Smooth muscle cell (in vitro differentiated cells): Measurements from ENCODE around the gene AHCTF1. TPM values are rescaled to one million over a fixed set of nuclear protein-coding genes. Genes with fewer than 3 reads are reported as not detected.

Experiments used
- DNase-seq: peaks from one replicate; lab custom pipeline; 2025; ENCODE audit not compliant: unreplicated experiment; lab: John Stamatoyannopoulos, UW
- H2AFZ ChIP-seq: fragments of 200-600 bp; sonication (generic); 2 replicates; pipeline ENCODE4 v1.6.0; 2016; ENCODE audit warnings: antibody characterized with exemption, low read depth, mild to moderate bottlenecking
- H3F3A ChIP-seq: fragments of 200-600 bp; sonication (generic); 2 replicates; pipeline ENCODE4 v1.6.0; 2017; ENCODE audit warnings: antibody characterized with exemption, low read depth
- H3K27ac ChIP-seq: fragments of 200-600 bp; sonication (generic); 2 replicates; pipeline ENCODE4 v1.5.1; 2016; ENCODE audit warnings: low read depth, mild to moderate bottlenecking
- H3K27me3 ChIP-seq: fragments of 200-600 bp; sonication (generic); 2 replicates; pipeline ENCODE4 v1.6.1; 2016; ENCODE audit warnings: low read depth, mild to moderate bottlenecking
- H3K36me3 ChIP-seq: fragments of 200-600 bp; sonication (generic); 2 replicates; pipeline ENCODE4 v1.5.1; 2016; ENCODE audit warnings: low read depth
- H3K4me1 ChIP-seq: fragments of 200-600 bp; sonication (generic); 2 replicates; pipeline ENCODE4 v1.5.1; 2016; ENCODE audit warnings: low read depth
- H3K4me2 ChIP-seq: fragments of 200-600 bp; sonication (generic); 2 replicates; pipeline ENCODE4 v1.6.0; 2016; ENCODE audit warnings: mild to moderate bottlenecking
- H3K4me3 ChIP-seq: fragments of 200-600 bp; sonication (generic); 2 replicates; pipeline ENCODE4 v1.5.1; 2016; ENCODE audit warnings: mild to moderate bottlenecking
- H3K79me2 ChIP-seq: fragments of 200-600 bp; sonication (generic); 2 replicates; pipeline ENCODE4 v1.6.0; 2016; ENCODE audit warnings: low read depth, mild to moderate bottlenecking
- H3K9ac ChIP-seq: fragments of 200-600 bp; sonication (generic); 2 replicates; pipeline ENCODE4 v1.6.0; 2016; ENCODE audit warnings: low read depth
- H3K9me3 ChIP-seq: fragments of 200-600 bp; sonication (generic); replicated peaks from 2 replicates; pipeline ENCODE4 v1.5.1; 2016; ENCODE audit warnings: low read depth
- H4K20me1 ChIP-seq: fragments of 200-600 bp; sonication (generic); 2 replicates; pipeline ENCODE4 v1.6.0; 2016; ENCODE audit warnings: low read depth
- WGBS: methylation state at CpG from one replicate; pipeline ENCODE4 v1.1.7; 2016; ENCODE audit warnings: low lambda C conversion rate; 5-methylcytosine and 5-hydroxymethylcytosine counted together
- polyA plus RNA-seq: library from polyadenylated mRNA; unstranded; fragments of >200 nt; fragmentation: Nextera tagmentation; extraction: Ambion mirVana; gene quantifications from 2 replicates; pipeline ENCODE4 v1.2.1, GENCODE V29; 2016
- total RNA-seq: library from RNA; depleted of rRNA; stranded (reverse); fragments of >200 nt; gene quantifications from 2 replicates; pipeline ENCODE4 v1.2.3, GENCODE V29; 2014
- TF ChIP-seq, protein P1 (sequence below): fragments of 200-600 bp; sonication (generic); IDR thresholded peaks from 2 replicates; pipeline ENCODE4 v1.5.1; 2017; ENCODE audit warnings: borderline replicate concordance, mild to moderate bottlenecking, antibody characterized with exemption; ENCODE audit not compliant: insufficient read depth, poor library complexity, severe bottlenecking

Gene AHCTF1
- total and polyA plus RNA-seq, 2 experiments from 2014 or later = 7.2 to 34.0 TPM

DNA sequence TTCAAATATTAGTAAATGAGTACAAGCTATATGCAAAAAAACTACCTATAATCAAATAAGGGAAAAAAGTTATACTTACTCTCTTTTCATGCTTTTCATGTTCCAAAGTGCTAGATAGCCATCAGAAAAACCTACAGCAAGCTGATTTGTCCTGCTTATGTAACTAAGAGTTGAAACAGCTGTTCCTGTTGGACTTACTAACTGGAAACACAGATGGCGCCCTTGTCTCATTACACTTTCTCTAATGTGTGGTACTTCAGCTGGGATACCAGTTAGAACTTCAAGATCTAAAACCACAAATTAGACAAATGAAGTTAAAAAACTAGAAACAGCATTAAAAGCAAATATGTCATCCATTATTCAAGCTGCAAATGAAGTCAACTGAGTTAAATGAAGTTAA, 24.3 kb downstream of the AHCTF1 start:
- H2AFZ ChIP-seq = no peak overlapping the region
- H3K4me1 ChIP-seq = no peaks in the 10 kb centered on the region
- H3K9me3 ChIP-seq = no peaks in the 10 kb centered on the region
- no peak overlapping the region for H3K4me3 ChIP-seq
- WGBS = 100% methylated on average over 1 of the region's 1 CpG
- TF ChIP-seq, protein P1, sequence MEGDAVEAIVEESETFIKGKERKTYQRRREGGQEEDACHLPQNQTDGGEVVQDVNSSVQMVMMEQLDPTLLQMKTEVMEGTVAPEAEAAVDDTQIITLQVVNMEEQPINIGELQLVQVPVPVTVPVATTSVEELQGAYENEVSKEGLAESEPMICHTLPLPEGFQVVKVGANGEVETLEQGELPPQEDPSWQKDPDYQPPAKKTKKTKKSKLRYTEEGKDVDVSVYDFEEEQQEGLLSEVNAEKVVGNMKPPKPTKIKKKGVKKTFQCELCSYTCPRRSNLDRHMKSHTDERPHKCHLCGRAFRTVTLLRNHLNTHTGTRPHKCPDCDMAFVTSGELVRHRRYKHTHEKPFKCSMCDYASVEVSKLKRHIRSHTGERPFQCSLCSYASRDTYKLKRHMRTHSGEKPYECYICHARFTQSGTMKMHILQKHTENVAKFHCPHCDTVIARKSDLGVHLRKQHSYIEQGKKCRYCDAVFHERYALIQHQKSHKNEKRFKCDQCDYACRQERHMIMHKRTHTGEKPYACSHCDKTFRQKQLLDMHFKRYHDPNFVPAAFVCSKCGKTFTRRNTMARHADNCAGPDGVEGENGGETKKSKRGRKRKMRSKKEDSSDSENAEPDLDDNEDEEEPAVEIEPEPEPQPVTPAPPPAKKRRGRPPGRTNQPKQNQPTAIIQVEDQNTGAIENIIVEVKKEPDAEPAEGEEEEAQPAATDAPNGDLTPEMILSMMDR = peak; percentile 27
- H3K27me3 ChIP-seq = no peaks in the 10 kb centered on the region
- H3F3A ChIP-seq = no peaks in the 10 kb centered on the region
- peaks cover 16% of the 10 kb centered on the region for H4K20me1 ChIP-seq
- DNase-seq = no peak
- peaks cover 21% of the 10 kb centered on the region for H3K36me3 ChIP-seq
- peaks cover 16% of the 10 kb centered on the region for H3K79me2 ChIP-seq
- no peak overlapping the region for H3K4me2 ChIP-seq
- H3K9ac ChIP-seq = no peak overlapping the region
- H3K27ac ChIP-seq = no peak overlapping the region

DNA sequence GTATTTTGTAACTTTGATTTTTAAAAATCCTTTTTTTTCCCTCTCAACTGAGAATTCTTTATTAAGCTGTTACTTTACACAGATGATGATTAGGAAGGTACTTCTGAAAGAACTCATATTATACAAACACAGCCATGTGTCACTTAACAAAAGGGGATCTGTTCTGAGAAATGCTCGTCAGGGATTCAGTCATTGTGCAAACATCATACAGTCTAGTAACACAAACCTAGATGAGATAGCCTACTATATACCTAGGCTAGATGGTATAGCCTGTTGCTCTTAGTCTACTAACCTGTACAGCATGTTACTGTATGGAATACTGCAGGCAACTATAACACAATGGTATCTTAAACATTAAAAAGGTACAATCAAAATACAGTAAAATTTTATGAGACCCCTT, 24.9 kb downstream of the AHCTF1 start:
- Histone ChIP-seq H3K27ac (no peak overlapping the region), H3K9me3 (no peaks in the 10 kb centered on the region), H3K4me1 (no peaks in the 10 kb centered on the region), H3K27me3 (no peaks in the 10 kb centered on the region), H3K4me2 (no peak overlapping the region), H3K79me2 (peaks cover 16% of the 10 kb centered on the region), H3K9ac (no peak overlapping the region), H3K36me3 (peaks cover 28% of the 10 kb centered on the region), H4K20me1 (peaks cover 16% of the 10 kb centered on the region), H3F3A (no peaks in the 10 kb centered on the region), H2AFZ (no peak overlapping the region), H3K4me3 (no peak overlapping the region)
- 97% methylated on average over 1 of the region's 1 CpG for WGBS
- TF ChIP-seq, protein P1 = no peak
- no peak for DNase-seq

DNA sequence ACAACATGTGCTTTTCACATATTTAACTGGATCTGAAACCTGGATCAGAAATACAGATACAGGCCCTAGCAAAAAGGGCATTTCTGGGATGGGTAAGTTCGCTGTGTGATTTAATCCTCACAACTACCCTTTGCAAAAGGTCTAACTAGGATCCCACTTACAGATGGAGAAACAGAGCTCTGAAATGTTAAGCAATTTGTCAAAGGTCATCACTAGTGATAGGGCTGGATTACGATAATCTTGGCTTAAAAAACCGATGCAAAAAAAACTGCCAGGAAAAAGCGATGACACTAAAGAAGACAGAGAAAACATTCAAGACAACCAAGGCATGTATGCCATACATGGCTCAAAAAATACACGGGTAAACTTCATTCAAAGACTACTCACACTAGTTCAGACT, 29.9 kb downstream of the AHCTF1 start:
- DNase-seq = no peak
- Histone ChIP-seq H4K20me1 (peaks cover 7% of the 10 kb centered on the region), H3K27ac (no peak overlapping the region), H3K9ac (no peak overlapping the region), H3K27me3 (no peaks in the 10 kb centered on the region), H3K36me3 (peaks cover 43% of the 10 kb centered on the region), H3K4me2 (no peak overlapping the region), H3K4me1 (no peaks in the 10 kb centered on the region), H3K79me2 (peaks cover 17% of the 10 kb centered on the region), H3F3A (no peaks in the 10 kb centered on the region), H3K4me3 (no peak overlapping the region), H2AFZ (no peak overlapping the region), H3K9me3 (no peaks in the 10 kb centered on the region)
- TF ChIP-seq, protein P1 = no peak
- 97% methylated on average over 5 of the region's 5 CpGs for WGBS

DNA sequence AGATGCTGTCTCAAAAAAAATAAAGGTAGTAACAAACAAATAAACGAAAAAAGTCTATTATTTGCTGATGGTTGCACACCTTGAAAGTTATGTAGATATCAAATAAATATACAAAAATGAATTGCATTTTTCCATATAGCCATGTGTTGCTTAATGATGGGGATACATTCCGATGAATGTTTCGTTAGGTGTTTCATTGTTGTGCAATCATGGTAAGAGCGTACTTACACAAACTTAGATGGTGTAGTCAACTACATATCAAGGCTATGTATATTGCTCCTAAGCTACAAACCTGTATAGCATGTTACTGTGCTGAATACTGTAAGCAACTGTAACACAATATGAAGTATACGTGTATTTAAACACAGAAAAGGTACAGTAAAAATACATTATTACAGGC, 34.4 kb downstream of the AHCTF1 start:
- Histone ChIP-seq H3K79me2 (peaks cover 6% of the 10 kb centered on the region), H3K4me3 (no peak overlapping the region), H3F3A (no peaks in the 10 kb centered on the region), H3K36me3 (peaks cover 49% of the 10 kb centered on the region), H3K9ac (no peak overlapping the region), H3K27ac (no peak overlapping the region), H3K4me2 (no peak overlapping the region), H2AFZ (no peak overlapping the region), H3K9me3 (no peaks in the 10 kb centered on the region), H3K4me1 (no peaks in the 10 kb centered on the region), H4K20me1 (peaks cover 5% of the 10 kb centered on the region), H3K27me3 (no peaks in the 10 kb centered on the region)
- TF ChIP-seq, protein P1 = no peak
- no peak for DNase-seq
- 98% methylated on average over 5 of the region's 5 CpGs for WGBS
